GM18951 (cell line): ENCODE measurements around the gene CRNKL1.
A peak's percentile ranks its signal among the peaks of the same experiment; 100 is the strongest.

Experiments
- POLR2A ChIP-seq: IDR thresholded peaks from 4 replicates; pipeline ENCODE4 v1.6.1; 2011; ENCODE audit warnings: mild to moderate bottlenecking; ENCODE audit not compliant: insufficient read length, insufficient read depth; ENCODE audit errors: extremely low read depth
- in situ Hi-C: fragments of 300-500 bp; cut with MboI; formaldehyde crosslinking; loops from one replicate; pipeline ENCODE4 v1.12.0; 2022; ENCODE audit warnings: low sequenced_read_pairs, mixed read lengths, inconsistent platforms; ENCODE audit not compliant: unreplicated experiment

The CRNKL1 gene

GRCh38 chr20:20052074-20052970, at the start of gene CRNKL1, which contains the start of gene CFAP61:
Gene CRNKL1 (minus strand): TSS chr20:20052466. CDS start chr20:20052342, 124 bp downstream.
Gene CFAP61 (plus strand): TSS chr20:20052532. CDS start chr20:20056654, 4,122 bp downstream.
- in situ Hi-C loops: no loop called here
- peak; percentile 84 for TF ChIP-seq POLR2A

- TF ChIP-seq POLR2A: no peak
- in situ Hi-C loops: no loop called here
Measured at GRCh38 chr20:20100881-20101280, 48.6 kb upstream of the CRNKL1 start.

- no peak for TF ChIP-seq POLR2A
- in situ Hi-C loops: loop anchor here (25.0 kb wide), 1 partner anchor 141 kb away; no protein-coding TSS in a partner anchor
Measured at GRCh38 chr20:20096421-20096820, 44.2 kb upstream of the CRNKL1 start.

GRCh38 chr20:20095114-20095872, 43.0 kb upstream of the CRNKL1 start:
- no peak for TF ChIP-seq POLR2A
- in situ Hi-C loops: loop anchor here (25.0 kb wide), 1 partner anchor 142 kb away; no protein-coding TSS in a partner anchor

- in situ Hi-C loops: loop anchor here (25.0 kb wide), 1 partner anchor 143 kb away; no protein-coding TSS in a partner anchor
- no peak for TF ChIP-seq POLR2A
Measured at GRCh38 chr20:20094410-20094809, 42.1 kb upstream of the CRNKL1 start.

- TF ChIP-seq POLR2A: no peak
- in situ Hi-C loops: loop anchor here (25.0 kb wide), 1 partner anchor 144 kb away; no protein-coding TSS in a partner anchor
Measured at GRCh38 chr20:20092827-20093226, 40.6 kb upstream of the CRNKL1 start.

GRCh38 chr20:20089939-20090338, 37.7 kb upstream of the CRNKL1 start:
- in situ Hi-C loops: loop anchor here (25.0 kb wide), 1 partner anchor 147 kb away; no protein-coding TSS in a partner anchor
- TF ChIP-seq POLR2A: no peak

- in situ Hi-C loops: loop anchor here (25.0 kb wide), 1 partner anchor 148 kb away; no protein-coding TSS in a partner anchor
- TF ChIP-seq POLR2A: no peak
Measured at GRCh38 chr20:20089018-20089417, 36.8 kb upstream of the CRNKL1 start.

GRCh38 chr20:20085812-20086211, 33.5 kb upstream of the CRNKL1 start:
- in situ Hi-C loops: loop anchor here (25.0 kb wide), 1 partner anchor 151 kb away; no protein-coding TSS in a partner anchor
- no peak for TF ChIP-seq POLR2A

GRCh38 chr20:20085071-20085470, 32.8 kb upstream of the CRNKL1 start:
- in situ Hi-C loops: loop anchor here (25.0 kb wide), 1 partner anchor 152 kb away; no protein-coding TSS in a partner anchor
- TF ChIP-seq POLR2A: no peak

- no peak for TF ChIP-seq POLR2A
- in situ Hi-C loops: loop anchor here (25.0 kb wide), 1 partner anchor 153 kb away; no protein-coding TSS in a partner anchor
Measured at GRCh38 chr20:20084296-20084752, 32.1 kb upstream of the CRNKL1 start.

GRCh38 chr20:20083807-20084206, 31.5 kb upstream of the CRNKL1 start:
- no peak for TF ChIP-seq POLR2A
- in situ Hi-C loops: loop anchor here (25.0 kb wide), 1 partner anchor 153 kb away; no protein-coding TSS in a partner anchor

GRCh38 chr20:20079102-20079784, 27.0 kb upstream of the CRNKL1 start:
- in situ Hi-C loops: loop anchor here (10.0 to 25.0 kb wide), 2 partner anchors 158 to 506 kb away; no protein-coding TSS in a partner anchor
- TF ChIP-seq POLR2A: no peak
